ENCODE data around the gene CPNE5. TPM values are rescaled to one million over a fixed set of nuclear protein-coding genes. Genes with fewer than 3 reads are reported as not detected.

Gene CPNE5
- total RNA-seq, 1 donor from 2014 or later = 2.9 TPM

GRCh38 chr6:36729161-36729524, 110.1 kb downstream of the CPNE5 start:
- peaks cover 25% of the 10 kb centered on the region for H3K4me1 Mint-ChIP-seq (ENCODE audit: low read depth, unreplicated experiment)
- DNase-seq = no peak
- peaks cover 6% of the 10 kb centered on the region for H3K9me3 Mint-ChIP-seq (ENCODE audit: unreplicated experiment)
- H3K4me3 Mint-ChIP-seq (ENCODE audit: unreplicated experiment) = no peak overlapping the region
- H3K27me3 Mint-ChIP-seq (ENCODE audit: unreplicated experiment) = peaks cover 5% of the 10 kb centered on the region
- H3K27ac Mint-ChIP-seq (ENCODE audit: unreplicated experiment) = no peak overlapping the region
- no peaks in the 10 kb centered on the region for H3K36me3 Mint-ChIP-seq (ENCODE audit: unreplicated experiment)
- no peak for TF ChIP-seq CTCF (IDR thresholded peaks at IDR 0.05; ENCODE audit: partially characterized antibody, unreplicated experiment)

DNA sequence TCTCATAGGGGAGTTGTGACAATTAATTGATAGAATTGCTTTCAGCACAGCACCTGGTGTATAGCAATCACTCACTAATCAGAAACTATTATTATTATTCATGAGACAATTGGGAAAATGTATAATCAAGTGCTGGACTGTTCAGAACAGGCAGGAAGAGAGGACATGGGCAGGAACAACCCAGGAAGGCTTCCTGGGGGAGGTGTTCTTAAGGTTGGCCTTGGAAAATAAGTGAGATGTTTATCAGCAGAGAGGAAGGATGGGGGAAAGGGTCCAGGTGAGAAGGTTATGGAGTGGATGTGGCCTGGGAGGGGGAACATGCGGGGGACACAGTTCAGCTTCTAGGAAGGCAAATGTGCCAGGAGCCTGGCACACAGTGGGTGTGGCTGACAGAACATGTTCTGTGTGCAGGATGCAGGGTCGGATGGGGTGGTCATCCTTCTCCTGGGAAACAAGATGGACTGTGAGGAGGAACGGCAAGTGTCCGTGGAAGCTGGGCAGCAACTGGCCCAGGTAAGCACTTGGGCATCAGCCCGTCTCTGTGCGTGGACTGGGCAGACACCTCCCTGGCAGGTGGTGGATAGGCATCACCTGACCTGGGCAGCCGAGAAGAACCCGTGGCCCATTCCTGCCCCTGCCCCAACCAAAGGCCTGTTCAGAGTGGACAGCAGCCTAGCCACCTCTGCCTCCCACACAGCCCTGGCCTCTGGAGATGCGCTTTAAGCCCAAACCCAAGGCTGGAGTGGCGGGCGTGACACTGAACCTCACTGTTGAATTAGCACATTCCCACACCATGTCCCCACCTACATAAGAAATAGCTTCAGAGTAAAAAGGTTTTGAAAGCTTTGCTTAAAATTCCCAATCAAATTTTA, 110.7 kb downstream of the CPNE5 start:
- Mint-ChIP-seq H3K4me1 (ENCODE audit: low read depth, unreplicated experiment) (peaks cover 25% of the 10 kb centered on the region), H3K27ac (ENCODE audit: unreplicated experiment) (no peak overlapping the region), H3K9me3 (ENCODE audit: unreplicated experiment) (peaks cover 6% of the 10 kb centered on the region), H3K36me3 (ENCODE audit: unreplicated experiment) (no peaks in the 10 kb centered on the region), H3K4me3 (ENCODE audit: unreplicated experiment) (no peak overlapping the region), H3K27me3 (ENCODE audit: unreplicated experiment) (peaks cover 5% of the 10 kb centered on the region)
- no peak for TF ChIP-seq CTCF (IDR thresholded peaks at IDR 0.05; ENCODE audit: partially characterized antibody, unreplicated experiment)
- DNase-seq = no peak

DNA sequence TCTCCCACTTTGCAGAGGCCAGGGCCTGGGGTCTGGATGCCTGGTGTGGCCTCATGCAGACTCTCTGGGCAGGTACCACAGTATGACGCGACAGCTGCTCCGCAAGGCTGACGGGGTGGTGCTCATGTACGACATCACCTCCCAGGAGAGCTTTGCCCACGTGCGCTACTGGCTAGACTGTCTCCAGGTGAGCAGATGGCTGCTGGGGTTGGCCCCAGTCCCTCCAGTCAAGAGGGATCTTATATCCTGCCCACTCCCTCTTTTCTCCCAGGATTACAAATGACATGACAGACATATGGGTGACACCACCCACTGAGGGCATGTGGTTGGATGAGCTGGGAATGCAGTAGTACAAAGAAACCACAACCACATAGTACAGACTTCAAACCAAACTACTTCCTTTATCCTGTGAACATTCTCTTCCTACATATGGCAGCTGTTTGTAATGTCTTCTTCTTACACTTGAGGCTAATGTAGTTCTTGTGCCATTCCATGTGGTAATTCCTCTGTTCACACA, 111.7 kb downstream of the CPNE5 start:
- H3K4me1 Mint-ChIP-seq (ENCODE audit: low read depth, unreplicated experiment) = peaks cover 25% of the 10 kb centered on the region
- peaks cover 5% of the 10 kb centered on the region for H3K27me3 Mint-ChIP-seq (ENCODE audit: unreplicated experiment)
- peak; percentile 51 for DNase-seq
- H3K4me3 Mint-ChIP-seq (ENCODE audit: unreplicated experiment) = no peak overlapping the region
- no peaks in the 10 kb centered on the region for H3K36me3 Mint-ChIP-seq (ENCODE audit: unreplicated experiment)
- H3K9me3 Mint-ChIP-seq (ENCODE audit: unreplicated experiment) = peaks cover 6% of the 10 kb centered on the region
- peak overlapping the region; percentile 8 for H3K27ac Mint-ChIP-seq (ENCODE audit: unreplicated experiment)
- no peak for TF ChIP-seq CTCF (IDR thresholded peaks at IDR 0.05; ENCODE audit: partially characterized antibody, unreplicated experiment)

GRCh38 chr6:36725581-36725980, 113.7 kb downstream of the CPNE5 start:
- H3K36me3 Mint-ChIP-seq (ENCODE audit: unreplicated experiment) = no peaks in the 10 kb centered on the region
- no peak for TF ChIP-seq CTCF (IDR thresholded peaks at IDR 0.05; ENCODE audit: partially characterized antibody, unreplicated experiment)
- H3K4me3 Mint-ChIP-seq (ENCODE audit: unreplicated experiment) = no peak overlapping the region
- DNase-seq = no peak
- no peak overlapping the region for H3K27ac Mint-ChIP-seq (ENCODE audit: unreplicated experiment)
- peaks cover 25% of the 10 kb centered on the region for H3K4me1 Mint-ChIP-seq (ENCODE audit: low read depth, unreplicated experiment)
- peaks cover 7% of the 10 kb centered on the region for H3K9me3 Mint-ChIP-seq (ENCODE audit: unreplicated experiment)
- H3K27me3 Mint-ChIP-seq (ENCODE audit: unreplicated experiment) = peaks cover 7% of the 10 kb centered on the region

Measured in glutamatergic neuron (in vitro differentiated cells).